Measurements from ENCODE around the gene VSTM4.

Gene VSTM4

GRCh38 chr10:49115015-49115795 lies at the start of gene VSTM4:
TSS of gene VSTM4 (minus strand) at chr10:49115522. CDS start at chr10:49115485, 37 bp downstream.
- H3K4me3 ChIP-seq (ENCODE audit: low read length), result peak within 1 kb of the TSS; percentile 8; the same call in 1 of the 2 replicates
- TF ChIP-seq ZNF274 (IDR thresholded peaks at IDR 0.05; ENCODE audit: low read depth, low read length), result no peak

DNA sequence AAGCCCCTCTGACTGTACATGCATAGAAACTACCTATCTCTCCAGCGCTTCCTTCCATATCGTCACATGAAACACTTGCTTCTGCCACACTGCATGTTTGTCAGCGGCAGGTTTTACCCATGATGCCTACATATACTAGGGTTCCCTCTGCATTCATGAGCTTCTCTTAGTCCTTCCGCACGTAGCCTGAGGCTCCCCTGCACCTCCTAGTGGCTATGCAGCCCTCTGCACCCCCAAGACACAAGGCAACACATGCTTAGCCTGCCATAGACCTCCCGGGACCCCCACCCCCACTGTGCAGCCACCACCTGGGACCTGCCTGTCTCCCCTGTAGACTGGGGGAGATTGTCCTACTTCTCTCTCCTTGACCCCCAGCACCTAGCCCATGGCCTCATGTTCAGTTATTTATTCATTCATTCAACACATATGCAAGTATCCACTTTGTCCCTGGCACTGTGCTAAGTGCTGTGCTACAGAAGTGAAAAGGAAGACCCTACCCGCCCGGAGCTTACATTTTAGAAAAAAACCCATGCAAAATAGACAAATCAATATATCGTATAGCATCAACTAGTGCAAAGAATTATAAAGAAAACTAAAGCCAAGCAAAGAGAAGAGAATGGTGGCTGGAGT lies 49.4 kb upstream of the VSTM4 start:
- TF ChIP-seq ZNF274 (IDR thresholded peaks at IDR 0.05; ENCODE audit: low read depth, low read length), result no peak
- H3K4me3 ChIP-seq (ENCODE audit: low read length), result no peak overlapping the region

DNA sequence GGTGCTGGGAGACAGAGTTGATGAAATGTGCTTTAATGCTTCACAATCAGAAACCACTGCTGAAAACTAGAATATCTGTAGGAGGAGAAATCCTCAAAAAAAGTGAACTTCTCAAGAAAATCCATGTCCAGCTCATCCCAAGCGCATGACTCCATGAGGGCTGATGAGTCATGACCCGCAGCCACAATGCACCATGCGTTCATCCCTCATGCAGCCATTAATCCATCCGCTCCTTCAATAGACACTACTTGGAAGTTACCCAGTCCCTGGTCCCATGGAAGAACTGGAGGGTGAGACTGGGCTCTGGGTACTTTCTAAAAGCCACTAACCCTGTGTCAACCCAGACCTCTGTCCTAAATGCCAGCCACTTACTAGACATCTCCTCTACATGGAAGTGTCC lies 48.4 kb upstream of the VSTM4 start:
- no peak for TF ChIP-seq ZNF274 (IDR thresholded peaks at IDR 0.05; ENCODE audit: low read depth, low read length)
- H3K4me3 ChIP-seq (ENCODE audit: low read length), result no peak overlapping the region

DNA sequence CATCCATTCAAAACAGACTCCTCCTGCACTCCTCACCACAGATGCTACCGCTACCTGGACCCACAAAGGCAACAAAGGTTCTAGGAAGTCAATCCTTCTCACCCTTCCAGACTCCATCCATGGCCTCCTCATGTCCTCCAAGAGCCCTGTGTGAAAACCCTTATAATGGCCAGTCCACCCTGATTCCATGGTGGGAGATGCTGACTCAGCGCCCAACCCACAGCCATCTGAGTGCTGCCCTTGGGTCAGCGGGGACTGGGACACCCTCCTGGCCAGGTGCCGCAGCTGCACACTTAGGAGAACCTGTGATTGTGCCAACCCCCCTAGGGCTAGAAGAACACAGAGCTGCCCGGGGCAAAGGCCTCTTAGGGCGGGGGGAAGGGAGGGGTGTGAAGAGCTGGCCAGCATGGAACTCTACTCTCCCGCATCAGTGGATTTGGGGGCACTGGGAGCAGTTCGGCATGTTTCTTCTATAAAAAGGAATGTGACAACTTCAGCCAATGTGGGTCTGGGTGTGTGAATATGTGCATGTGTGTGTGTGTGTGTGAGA lies 47.5 kb upstream of the VSTM4 start:
- no peak for TF ChIP-seq ZNF274 (IDR thresholded peaks at IDR 0.05; ENCODE audit: low read depth, low read length)
- no peak overlapping the region for H3K4me3 ChIP-seq (ENCODE audit: low read length)

DNA sequence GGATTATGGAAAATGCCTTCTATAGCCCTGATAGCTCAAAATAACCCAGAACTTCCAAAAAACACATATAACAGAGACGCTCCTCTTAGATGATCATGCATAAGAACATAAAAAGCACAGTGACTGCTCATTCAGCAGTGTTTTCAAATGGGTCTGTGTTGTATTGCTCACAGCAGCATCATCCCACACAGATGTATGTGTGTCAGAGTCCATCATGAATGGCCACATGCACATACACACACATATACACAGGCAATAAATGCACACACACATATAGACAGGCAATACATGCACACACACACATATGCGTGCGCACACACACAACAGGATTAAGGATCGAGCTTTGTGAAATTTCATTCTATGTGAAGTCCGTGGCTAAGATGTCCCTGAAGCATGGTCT lies 46.7 kb upstream of the VSTM4 start:
- TF ChIP-seq ZNF274 (IDR thresholded peaks at IDR 0.05; ENCODE audit: low read depth, low read length), result no peak
- H3K4me3 ChIP-seq (ENCODE audit: low read length), result no peak overlapping the region

- no peak for TF ChIP-seq ZNF274 (IDR thresholded peaks at IDR 0.05; ENCODE audit: low read depth, low read length)
Observed at GRCh38 chr10:49161411-49161997, 46.2 kb upstream of the VSTM4 start.

DNA sequence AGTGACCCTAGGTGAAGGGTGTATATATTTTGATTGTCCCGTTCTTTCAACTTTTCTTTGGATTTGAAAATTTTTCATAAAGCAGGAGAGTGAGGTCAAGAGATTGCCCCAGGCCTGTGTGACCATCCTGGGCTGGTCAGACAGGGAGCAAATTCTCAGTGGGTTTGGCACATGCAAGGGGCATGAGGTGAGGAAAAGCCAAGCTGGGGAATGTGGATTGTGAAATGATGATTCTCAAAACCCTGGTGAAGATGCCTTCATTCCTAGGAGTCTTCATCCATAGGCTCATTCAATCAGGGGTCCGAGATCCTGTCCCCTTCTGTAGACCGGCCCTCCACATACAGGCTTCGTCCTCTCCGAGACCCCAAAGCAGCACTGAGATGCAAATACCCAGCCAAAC lies 45.5 kb upstream of the VSTM4 start:
- TF ChIP-seq ZNF274 (IDR thresholded peaks at IDR 0.05; ENCODE audit: low read depth, low read length), result no peak

More at GRCh38 chr10:49161411-49161997, 46.2 kb upstream of the VSTM4 start:
- H3K4me3 ChIP-seq (ENCODE audit: low read length), result no peak overlapping the region

GRCh38 chr10:49160110-49160509 lies 44.8 kb upstream of the VSTM4 start:
- TF ChIP-seq ZNF274 (IDR thresholded peaks at IDR 0.05; ENCODE audit: low read depth, low read length), result no peak
- no peak overlapping the region for H3K4me3 ChIP-seq (ENCODE audit: low read length)

More for the DNA sequence above, 45.5 kb upstream of the VSTM4 start:
- H3K4me3 ChIP-seq (ENCODE audit: low read length), result no peak overlapping the region

DNA sequence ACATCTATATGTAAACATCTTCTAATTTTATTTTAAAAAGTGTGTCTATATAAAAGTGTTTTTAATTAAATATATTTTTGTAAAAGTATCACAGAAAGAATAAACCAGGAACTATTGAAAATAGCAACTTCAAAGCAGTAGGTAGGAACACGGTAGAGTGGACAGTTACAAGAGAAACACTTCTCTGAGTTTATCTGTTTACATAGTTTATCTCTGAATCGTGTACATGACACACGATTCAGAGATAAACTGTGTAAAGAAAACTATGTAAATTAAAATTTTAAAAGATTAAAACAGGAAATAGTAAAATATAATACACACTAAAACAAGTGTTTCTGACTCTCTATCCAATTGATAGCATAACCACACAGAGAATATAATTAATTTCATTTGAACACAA lies 43.6 kb upstream of the VSTM4 start:
- no peak for TF ChIP-seq ZNF274 (IDR thresholded peaks at IDR 0.05; ENCODE audit: low read depth, low read length)
- no peak overlapping the region for H3K4me3 ChIP-seq (ENCODE audit: low read length)

GRCh38 chr10:49158404-49158803 lies 43.1 kb upstream of the VSTM4 start:
- H3K4me3 ChIP-seq (ENCODE audit: low read length), result no peak overlapping the region
- no peak for TF ChIP-seq ZNF274 (IDR thresholded peaks at IDR 0.05; ENCODE audit: low read depth, low read length)

DNA sequence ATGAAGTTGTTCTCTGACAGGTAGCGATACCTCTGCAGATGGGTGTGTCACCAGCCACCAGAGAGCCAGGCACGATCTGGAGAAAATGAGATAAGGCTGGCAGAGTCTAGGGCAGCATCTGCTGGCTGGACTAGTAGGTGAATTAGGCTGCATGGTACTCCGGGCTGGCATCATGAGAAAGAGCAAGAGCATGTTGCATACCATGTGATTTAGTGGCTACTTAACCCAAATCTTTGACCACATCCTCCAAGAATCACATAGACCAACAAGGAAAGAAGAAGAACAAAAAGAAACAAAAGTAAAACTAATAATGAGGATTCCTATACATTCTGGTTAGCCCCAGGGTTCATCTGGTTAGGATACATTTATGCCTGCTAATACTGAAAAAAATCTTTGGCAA lies 41.9 kb upstream of the VSTM4 start:
- TF ChIP-seq ZNF274 (IDR thresholded peaks at IDR 0.05; ENCODE audit: low read depth, low read length), result no peak
- no peak overlapping the region for H3K4me3 ChIP-seq (ENCODE audit: low read length)

DNA sequence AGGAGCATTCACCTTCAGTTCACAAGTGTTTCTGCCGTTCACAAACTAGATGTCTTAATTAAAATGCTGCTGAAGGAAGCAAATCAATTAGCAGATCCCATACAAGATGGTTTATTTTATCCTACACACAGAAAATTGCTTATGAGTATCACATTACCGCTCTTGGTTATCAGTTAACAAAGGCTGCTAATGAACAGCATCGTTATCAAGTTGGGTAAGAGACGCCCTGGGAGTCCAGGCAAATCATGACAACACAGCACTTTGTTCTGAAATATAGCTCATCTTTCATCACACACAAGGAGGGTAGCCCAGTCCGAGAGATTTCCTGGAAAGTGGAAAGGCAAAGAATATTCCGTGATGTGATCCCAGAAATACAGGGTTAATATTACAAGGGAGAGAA lies 39.3 kb upstream of the VSTM4 start:
- no peak for TF ChIP-seq ZNF274 (IDR thresholded peaks at IDR 0.05; ENCODE audit: low read depth, low read length)
- H3K4me3 ChIP-seq (ENCODE audit: low read length), result no peak overlapping the region

DNA sequence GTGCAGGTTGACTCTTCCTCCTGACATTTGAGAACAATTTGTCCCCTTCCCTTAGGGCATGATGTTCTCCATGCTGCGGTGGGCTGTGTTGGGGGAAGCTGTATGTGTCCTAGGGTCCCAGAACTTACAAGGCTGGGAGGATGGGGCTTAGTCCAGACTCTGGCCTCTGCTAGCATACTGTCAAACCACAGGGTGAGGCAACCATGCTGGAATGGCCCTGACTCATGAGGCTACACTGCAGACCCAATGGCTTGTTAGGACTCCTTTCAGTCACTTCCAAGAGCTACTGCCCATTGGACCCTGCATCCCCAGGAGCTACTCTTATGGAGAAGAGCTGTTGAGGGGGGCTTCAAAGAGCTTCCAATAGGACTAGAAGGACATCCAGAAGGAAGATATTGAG lies 38.6 kb upstream of the VSTM4 start:
- no peak overlapping the region for H3K4me3 ChIP-seq (ENCODE audit: low read length)
- no peak for TF ChIP-seq ZNF274 (IDR thresholded peaks at IDR 0.05; ENCODE audit: low read depth, low read length)

DNA sequence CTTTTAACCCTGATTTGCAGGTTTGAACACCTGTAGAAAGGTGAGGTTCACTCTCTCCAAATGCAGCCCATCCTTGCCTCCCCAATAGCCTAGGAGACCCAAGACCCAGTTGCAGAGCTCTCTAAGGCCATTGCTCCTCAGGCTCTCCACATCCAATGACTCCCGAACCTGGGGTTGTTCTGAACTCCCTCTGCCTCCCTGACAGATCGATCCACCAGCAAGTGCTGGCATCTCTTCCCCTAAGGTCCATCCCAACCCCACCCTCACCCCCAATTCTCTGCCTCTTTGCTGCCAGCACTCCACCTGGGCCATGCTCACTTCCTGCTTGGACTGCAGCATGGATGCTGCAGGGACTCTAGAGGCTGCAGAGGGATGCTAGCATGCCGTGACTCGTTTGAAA lies 37.8 kb upstream of the VSTM4 start:
- TF ChIP-seq ZNF274 (IDR thresholded peaks at IDR 0.05; ENCODE audit: low read depth, low read length), result no peak
- no peak overlapping the region for H3K4me3 ChIP-seq (ENCODE audit: low read length)

DNA sequence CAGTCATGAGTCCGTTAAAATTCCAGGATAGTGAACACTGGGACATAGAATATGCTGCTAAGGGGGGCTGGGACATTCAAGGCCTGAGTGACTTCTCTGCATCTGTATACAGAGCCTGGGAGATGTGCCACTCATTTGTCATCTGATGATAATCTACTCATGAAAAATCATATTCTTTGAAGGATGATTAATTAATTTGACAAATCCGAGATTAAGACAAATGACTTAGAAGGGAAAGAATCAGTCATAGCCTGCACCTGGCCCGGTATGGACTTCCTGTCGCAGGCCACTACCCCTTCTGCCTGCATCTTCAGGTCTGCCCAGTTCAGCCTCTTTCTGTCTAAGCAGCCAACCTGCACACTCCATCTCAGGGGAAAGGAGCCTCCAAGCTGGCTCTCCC lies 37.3 kb upstream of the VSTM4 start:
- TF ChIP-seq ZNF274 (IDR thresholded peaks at IDR 0.05; ENCODE audit: low read depth, low read length), result no peak
- no peak overlapping the region for H3K4me3 ChIP-seq (ENCODE audit: low read length)

Data from GM08714 (cell line).